ENCODE measurements around the gene KCNAB1. TPM values are rescaled to one million over a fixed set of nuclear protein-coding genes. Genes with fewer than 3 reads are reported as not detected.

KCNAB1 gene
- total RNA-seq, 2 experiments from 2014 or later: not detected

DNA sequence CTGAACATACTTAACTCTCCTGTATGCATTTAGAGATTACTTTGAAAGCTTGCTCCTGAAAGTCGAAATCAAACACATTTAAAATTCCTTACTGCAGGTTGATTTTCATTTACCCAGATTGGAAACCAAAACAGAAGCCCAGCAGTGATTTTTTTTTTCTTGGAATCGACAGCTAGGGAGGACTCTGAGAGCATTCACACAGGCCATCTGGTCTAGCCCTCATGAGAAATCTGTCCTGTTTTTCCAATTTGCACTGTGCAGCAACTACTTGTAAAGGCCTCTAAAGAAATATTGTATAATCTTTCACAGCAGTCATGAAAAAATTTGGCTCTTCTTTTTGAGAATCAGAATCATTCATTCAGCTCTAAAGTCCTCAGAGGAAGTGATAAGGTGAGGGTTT is 179.2 kb downstream of the KCNAB1 start:
- POLR2A ChIA-PET: no interaction called here
- CTCF ChIA-PET: no interaction called here

DNA sequence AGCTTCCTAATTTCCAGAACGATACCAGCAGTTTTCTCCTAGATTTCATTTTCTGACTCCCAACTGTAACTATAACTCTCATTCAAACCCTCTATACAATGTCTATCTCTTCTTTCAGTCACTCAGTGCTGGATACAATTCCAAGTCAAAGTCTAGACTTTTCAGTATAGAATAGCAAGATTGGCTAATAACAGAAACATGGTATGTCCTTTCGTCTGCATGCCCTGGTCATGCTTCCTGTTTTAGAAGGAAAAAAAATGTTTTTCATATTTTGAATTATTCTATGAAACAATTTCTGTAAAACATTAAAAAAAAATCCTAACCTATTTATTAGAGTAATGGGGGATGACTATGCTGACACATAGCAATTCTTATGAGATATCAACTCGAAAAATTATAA is 180.0 kb downstream of the KCNAB1 start:
- CTCF ChIA-PET: no interaction called here
- POLR2A ChIA-PET: no interaction called here

DNA sequence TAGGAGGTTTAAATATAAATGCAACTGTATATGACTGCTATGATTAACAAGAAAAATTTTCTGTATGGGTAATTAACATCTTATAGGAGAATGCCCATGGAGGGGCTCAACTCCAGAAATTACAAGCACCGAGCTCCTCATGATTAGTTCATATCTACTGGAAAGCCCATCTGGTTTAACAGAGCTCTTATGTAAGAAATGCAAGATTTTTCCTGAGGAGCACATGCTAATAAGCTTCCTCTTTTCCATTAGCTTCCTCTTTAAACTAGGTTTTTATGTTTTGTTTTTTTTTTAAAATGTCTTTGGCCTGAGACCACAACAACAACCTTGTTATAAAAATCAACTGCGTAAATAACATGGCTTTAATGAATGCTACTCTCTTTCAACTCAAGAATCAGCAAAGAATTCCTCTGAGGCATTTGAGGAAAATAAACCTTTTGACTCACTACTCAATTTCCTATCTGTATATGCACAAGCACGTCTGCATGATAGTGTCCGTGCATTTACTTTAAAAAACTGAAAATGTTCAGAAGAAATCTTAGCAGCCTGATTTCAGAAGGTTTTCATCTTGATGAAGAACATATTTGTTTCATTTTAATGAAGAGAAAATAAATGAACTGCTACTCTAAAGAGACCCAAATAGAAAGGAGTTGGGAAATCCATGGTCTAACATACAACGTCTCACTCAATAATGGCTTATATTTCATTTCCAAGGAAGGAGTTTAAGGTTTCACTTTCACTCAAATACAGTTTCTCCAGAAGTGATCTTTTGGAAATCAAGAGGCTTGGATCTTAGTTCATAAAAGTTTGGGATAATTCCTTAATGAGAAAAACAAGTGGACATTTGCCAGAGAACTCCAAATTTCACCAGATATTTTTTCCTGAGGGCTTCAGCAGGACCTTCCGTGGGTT is 180.8 kb downstream of the KCNAB1 start:
- POLR2A ChIA-PET: no interaction called here

DNA sequence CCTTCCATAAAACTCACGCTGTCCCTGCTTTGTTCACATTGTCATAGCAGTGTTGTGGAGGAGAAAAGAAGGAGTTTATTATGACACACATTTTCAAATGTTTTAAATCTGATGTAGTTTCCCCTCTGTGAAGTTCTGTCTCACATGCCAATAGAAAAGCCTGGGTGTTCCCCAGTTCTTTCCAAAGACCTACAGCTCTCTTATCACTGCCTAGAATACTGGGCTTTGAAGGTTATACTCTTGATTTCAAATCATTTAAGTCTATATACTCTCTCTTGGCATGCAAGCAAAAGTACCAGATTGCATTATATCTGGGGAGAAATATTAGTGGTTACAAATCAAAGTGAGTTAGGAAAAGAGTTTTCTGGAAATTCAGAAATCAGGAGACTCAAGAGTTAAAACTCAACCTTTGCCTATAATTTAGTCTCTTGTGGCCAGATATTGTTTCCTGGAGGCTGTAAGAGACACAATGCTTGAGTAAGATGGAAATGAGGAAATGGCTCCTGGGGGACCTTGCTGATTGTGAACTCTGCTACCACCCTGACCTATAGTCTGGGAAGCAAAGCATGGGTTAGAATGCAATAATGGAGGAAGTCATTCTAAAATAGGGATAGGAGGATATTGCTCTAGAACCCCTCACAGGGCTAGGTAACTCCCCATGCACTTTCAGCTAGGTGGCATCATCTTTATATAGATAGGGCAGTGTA is 182.8 kb downstream of the KCNAB1 start:
- ChIA-PET POLR2A (no interaction called here), CTCF (interaction anchor here (0.6 kb wide), 1 partner anchor 18 kb away, joined by 5 read pairs; no protein-coding TSS in a partner anchor)

More for the DNA sequence above, 180.8 kb downstream of the KCNAB1 start:
- CTCF ChIA-PET: no interaction called here

DNA sequence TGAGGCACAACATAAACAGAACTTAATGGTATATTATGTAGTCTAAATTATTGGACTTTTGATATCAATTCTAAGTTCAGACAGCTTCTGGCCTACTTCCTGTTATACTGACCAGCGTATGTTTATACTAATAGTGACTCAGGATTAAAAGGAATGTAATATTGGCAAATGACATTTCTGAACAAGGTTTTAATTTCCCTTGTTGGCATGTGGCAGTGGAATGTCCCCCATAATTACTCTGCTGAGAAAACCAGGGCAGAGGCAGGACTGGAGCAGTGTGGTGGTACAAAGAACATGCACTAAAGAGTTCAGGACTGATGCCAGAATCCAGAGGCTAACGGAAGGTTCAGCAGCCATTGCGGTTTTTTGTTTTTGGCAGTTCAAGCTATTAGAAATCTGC is 184.0 kb downstream of the KCNAB1 start:
- CTCF ChIA-PET: no interaction called here
- POLR2A ChIA-PET: no interaction called here

DNA sequence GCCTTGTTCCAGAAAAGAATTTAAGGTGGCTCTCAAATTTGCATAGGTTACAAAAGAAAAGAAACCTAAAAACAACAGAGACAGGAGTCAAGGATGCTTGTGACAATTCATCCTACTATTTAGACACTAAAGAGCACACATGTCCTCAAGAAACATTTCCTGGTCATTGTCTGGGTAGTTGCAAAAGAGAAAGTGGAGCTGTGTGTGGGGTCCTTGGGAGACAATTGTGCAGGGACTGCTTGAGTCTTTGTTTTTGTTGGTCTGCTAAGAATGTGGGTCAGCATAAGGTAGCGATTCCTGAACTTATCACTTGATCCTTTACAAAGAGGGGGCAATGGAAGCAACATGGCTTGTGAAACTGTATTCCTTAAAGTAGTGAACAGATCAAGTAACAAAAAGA is 185.3 kb downstream of the KCNAB1 start:
- CTCF ChIA-PET: no interaction called here
- POLR2A ChIA-PET: no interaction called here

DNA sequence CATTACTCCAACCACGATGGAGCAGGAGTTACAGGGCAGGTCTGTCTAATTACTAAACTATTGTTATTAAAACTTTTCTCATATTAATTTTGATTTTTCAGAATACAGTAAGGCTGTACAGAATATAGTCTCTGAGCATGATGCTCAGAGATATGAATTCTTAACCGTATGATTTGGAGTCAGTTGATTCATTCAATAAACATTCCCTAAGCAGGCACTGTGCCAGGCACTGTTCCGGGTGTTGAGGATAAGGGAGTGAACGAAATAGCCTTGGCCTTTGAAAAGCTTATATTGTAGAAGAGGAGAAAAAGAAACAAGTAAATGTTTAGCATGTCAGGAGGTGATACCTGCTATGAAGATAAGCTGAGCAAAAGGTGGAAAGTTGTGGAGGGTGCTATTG is 187.3 kb downstream of the KCNAB1 start:
- CTCF ChIA-PET: no interaction called here
- POLR2A ChIA-PET: no interaction called here

DNA sequence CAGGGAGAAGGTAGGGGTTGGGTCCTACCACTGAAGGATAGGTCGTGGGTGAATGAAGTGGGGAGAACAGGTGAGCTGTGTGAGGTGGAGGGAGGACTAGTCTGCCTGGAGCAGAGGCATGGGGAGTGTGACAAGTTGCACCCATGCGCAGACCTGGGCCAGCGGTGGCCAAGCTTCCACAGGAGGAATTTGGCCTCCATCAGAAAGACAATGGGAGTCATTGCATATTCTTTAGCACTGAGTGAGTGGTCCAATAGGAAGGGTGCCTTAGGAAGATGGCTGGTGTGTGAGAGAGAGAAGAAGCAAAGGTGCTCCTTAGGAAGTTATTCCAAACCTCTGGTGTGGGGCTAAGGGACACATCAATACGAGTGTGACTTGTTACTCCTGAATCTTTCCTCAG is 191.1 kb downstream of the KCNAB1 start:
- ChIA-PET POLR2A (no interaction called here), CTCF (no interaction called here)

DNA sequence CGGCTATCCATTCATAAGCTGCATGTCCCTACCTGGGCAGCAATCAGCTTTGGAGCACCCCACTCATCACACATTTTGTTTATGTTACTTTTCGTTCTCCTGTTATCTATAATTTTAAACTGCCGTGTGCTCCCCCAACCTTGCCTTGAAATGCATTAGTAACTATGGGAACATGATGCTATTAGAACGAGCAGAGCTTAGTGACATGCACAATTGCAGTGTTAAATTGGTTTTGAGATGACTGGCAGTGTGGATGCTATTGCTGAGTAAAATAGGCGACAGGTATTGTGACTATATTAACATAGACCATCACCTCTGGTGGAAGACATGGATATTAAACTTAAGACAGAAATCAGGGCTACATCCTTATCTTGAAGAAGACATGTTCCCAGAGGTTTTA is 191.6 kb downstream of the KCNAB1 start:
- ChIA-PET POLR2A (no interaction called here), CTCF (no interaction called here)

DNA sequence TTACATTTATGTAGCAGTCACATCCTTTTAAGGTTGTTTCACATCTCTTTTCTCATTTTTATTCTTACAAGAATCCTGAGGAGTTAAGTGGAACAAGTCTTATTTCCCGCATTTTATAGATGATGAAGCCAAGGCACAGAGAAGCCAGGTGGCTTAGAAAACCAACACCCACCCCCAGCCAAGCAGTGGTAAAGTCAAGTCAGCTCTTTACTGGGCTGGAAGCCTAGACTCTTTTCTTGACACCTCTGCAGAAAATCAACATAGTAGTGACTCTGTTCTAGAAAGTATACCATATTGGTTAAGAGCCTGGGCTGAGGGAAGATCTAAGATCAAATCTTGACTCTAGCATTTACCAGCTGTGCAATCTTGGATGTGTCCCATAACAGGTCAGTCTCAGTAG is 195.7 kb downstream of the KCNAB1 start:
- CTCF ChIA-PET: no interaction called here

DNA sequence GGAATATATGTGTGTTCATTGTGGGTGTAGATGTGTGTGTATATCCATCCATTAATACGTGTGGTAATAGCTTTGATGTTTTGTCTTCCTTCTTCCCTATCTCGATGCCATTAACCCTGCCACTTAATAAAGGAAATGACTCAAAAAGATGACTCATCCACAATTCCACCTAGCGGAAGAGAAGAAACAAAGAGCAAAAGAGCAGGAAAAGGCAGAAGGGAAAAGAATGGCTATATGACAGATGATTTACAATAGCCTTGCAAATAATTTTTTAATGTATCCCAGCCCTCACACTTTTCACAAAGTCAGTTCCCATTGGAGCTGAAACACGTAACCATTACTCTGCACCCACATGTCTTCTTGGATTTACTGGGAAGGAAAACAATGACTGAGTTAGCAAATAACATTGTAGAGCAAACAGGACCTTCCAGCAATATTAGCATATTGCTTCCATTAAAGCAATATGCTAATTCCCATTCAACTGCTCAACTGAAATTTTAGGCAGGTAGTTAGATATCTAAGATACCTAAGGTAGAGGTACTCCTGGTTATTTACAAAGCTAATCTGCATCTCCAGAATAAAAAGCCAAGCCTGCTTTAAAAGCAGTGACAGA is 197.2 kb downstream of the KCNAB1 start:
- ChIA-PET POLR2A (no interaction called here), CTCF (no interaction called here)

More for the DNA sequence above, 195.7 kb downstream of the KCNAB1 start:
- POLR2A ChIA-PET: no interaction called here

DNA sequence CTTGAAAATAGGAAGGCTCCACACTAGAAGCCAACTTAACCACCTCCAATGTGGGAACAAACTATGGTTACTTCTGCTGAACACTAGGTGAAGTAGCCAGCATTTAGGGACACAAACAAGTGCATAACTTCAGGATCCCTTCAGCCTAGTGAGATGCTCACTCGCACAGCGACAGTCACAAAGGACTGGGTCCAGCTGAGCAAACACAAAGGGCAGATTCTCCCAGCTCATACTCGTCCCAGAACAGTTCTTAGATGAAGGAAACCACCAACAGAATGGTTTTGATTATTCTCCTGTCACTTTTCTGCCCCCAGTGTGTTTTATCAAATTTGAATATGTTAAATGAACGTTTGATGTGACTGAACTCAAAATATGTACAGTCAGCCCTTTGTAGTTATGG is 201.6 kb downstream of the KCNAB1 start:
- POLR2A ChIA-PET: no interaction called here

DNA sequence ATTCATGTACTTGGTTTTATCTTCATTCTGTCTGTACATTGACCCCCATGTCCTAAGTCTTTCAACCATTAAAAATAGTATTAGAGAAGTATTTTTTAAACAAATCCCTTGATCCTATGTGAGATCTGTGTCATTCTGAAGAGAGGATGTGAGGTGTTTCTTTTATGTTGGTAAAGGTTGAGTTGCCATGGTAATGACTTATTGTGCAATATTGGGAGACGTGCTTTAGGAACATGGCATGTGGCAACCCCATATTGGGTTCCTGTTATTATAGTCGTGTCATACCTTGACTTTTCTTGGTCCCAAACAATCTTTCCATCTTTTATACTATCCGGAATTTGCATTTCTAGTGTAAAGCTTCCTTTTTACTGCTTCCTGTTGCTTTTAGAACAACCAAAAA is 203.1 kb downstream of the KCNAB1 start:
- ChIA-PET CTCF (no interaction called here), POLR2A (no interaction called here)

More for the DNA sequence above, 201.6 kb downstream of the KCNAB1 start:
- CTCF ChIA-PET: no interaction called here

DNA sequence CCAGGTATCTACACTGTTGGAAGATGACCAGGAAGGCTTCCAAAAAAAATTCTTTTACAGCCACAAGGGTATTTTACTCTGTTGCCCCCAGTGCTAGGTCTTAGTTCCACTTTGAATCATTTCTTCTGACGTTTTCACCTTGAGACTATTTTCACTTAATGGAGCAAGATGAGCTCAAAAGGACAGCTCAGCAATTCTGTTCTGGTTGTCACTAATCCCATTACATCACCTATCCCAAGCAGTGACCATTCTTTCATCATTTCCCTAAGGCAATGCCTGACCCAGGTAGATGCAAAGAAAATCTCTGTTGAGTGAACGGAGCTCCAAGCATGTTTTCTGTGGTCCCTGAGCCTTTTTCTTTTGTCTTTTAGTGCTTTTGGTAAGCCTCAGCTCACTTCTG is 210.0 kb downstream of the KCNAB1 start:
- POLR2A ChIA-PET: no interaction called here

DNA sequence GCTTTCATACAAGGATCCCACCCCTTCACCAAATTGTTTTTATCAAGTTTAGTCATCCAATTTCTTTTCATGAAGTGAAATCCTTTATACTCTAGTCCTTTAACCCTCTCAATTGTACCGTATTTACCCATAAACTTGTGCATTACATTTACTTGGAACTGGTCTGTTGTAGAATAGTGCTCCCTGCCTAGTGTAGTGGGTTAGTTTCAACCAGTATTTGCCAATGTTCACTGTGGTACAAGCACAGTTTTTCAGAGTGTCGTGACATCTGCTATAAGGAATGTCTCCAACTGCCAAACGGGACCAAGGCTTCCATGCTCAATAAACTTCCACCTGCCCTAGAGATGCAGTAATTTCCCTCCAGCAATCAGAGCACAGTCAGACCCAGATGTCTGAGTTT is 211.9 kb downstream of the KCNAB1 start:
- POLR2A ChIA-PET: no interaction called here
- CTCF ChIA-PET: no interaction called here

More for the DNA sequence above, 210.0 kb downstream of the KCNAB1 start:
- CTCF ChIA-PET: interaction anchor here (1.2 kb wide), 1 partner anchor 12 kb away, joined by 3 read pairs; no protein-coding TSS in a partner anchor

DNA sequence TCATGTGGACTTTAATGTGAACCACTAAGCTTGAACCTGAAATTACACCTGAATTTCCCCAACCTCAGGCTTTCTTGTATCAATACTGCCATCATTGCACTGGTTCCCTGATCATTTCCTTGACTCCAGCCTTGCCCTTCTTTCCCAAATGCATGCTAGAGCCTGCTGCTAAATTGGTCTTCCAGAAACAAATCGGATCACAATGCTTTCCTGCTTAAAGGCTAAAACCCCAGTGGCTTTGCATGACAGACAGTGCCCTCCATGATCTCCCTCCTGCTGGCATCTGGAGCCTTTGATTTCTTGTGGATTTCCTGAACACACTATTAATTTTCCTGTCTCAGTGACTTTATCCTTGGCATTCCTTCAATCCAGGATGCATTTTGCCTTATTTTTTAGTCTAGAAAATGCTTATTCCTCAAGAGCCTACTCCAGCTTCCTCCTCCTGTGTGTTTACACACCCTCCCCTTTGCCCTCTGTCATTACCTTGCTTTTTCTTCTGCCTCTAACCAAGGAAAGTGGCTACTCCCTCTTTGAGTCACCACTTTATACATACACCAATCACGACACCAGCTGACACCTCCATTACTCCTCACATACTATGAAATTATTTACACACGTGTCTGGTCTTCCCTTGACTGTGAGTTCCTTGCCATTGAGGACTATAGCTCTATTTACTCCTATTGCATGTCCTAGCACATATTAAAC is 214.6 kb downstream of the KCNAB1 start:
- POLR2A ChIA-PET: no interaction called here
- CTCF ChIA-PET: interaction anchor here (0.7 kb wide), 1 partner anchor 14 kb away, joined by 3 read pairs; no protein-coding TSS in a partner anchor

DNA sequence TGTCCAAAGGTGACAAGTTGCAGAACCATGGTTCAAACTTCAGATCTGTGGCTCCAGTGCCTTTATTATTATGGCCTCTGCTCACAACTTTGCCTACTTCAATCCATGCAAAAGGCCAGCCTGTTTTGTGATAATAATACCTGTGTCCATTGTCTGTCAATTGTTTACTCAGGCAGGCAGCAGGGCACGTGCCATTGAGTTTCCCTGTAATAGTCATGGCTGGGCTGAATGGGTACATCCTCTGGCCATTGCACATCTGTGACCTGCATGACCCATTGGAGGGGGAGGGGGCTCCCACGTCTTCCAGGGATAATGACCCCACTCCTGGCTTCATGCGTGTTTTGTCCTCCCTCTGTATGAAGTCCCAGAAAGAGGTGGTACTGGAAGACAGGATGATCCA is 219.1 kb downstream of the KCNAB1 start:
- ChIA-PET CTCF (no interaction called here), POLR2A (no interaction called here)

DNA sequence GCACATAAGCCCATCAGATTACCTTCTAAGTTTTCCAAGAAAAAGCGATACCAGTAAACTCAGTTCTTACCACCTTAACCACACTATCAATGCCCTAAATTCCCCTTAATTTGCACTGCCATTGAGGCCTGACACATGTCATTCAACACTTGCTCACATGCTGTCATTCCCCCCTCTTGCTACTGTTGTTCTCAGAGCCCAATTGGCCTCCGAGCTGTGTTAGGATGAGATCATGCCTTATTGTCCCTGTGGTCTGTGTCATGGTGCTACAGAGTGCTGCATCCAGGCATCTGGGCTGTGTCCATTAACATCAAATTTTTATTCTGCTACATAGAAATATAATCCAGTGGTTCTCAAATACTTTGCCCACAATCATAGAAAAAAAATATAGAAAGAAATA is 221.0 kb downstream of the KCNAB1 start:
- ChIA-PET POLR2A (no interaction called here), CTCF (no interaction called here)

DNA sequence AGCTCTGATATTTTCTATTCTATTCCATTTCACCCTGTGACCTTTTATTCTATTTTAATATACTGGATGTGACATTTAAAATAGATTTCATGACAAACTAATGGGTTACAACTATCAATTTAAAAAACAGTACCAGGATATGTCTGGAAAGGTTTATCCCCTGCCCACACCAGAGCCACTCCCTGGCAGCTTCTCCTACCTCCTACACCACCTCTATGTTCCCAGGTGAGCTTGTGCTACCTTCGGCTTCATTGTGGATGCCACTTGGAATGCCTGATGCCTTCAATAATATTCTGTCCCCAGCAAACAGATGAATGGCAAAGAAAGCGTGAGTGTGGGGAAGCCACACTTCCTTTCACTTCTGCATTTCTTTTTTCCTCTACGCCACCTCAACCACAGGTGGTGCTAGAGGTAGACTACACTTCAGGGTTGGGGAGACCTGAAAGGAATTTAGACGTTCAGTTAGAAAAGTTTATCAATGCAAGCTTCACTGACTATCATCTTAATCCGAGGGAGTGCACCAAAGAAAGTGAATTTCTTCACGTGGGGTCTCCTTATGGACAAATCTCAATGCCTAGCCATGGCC is 221.5 kb downstream of the KCNAB1 start:
- ChIA-PET CTCF (no interaction called here), POLR2A (no interaction called here)

DNA sequence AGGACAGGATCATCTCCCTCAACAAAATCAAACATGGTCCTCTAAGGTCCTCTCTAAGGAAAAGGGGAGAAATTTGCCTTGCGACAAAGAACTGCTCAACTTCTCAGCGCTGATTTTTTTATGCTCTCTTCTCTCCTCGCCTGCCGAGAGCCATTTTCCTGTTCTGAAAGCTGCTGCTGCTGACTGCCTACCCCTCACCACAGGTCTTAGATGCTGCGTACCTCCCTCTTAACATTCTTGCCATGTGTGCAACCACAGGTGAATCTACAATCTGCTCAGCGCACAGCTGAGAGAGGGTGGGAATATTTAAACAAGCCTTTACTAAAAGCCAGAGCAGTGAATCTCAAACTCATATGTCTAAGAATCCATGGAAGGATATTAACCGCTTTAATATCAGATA is 223.8 kb downstream of the KCNAB1 start:
- POLR2A ChIA-PET: no interaction called here
- CTCF ChIA-PET: no interaction called here

All from activated CD8-positive, alpha-beta memory T cell treated with anti-CD3 and anti-CD28 coated beads for 36 hours (primary cell).